Endodermal cell (in vitro differentiated cells): Measurements from ENCODE around the gene PLA2G2C. TPM values are rescaled to one million over a fixed set of nuclear protein-coding genes. Genes with fewer than 3 reads are reported as not detected.

Source experiments
- DNase-seq: peaks from one replicate; pipeline ENCODE4 v3.0.0-alpha.2; 2017
- H3K27ac ChIP-seq: 2 replicates; pipeline ENCODE4 v1.5.1; 2013; ENCODE audit warnings: mild to moderate bottlenecking, low read depth, low read length, moderate library complexity
- H3K27me3 ChIP-seq: 2 replicates; pipeline ENCODE4 v1.6.1; 2013; ENCODE audit warnings: mild to moderate bottlenecking, low read length, moderate library complexity; ENCODE audit not compliant: insufficient read depth, control insufficient read depth, poor library complexity, severe bottlenecking
- H3K36me3 ChIP-seq: 2 replicates; pipeline ENCODE4 v1.7.0; 2013; ENCODE audit warnings: mild to moderate bottlenecking, low read length, moderate library complexity; ENCODE audit not compliant: control insufficient read depth, insufficient read depth
- H3K4me1 ChIP-seq: one replicate; pipeline ENCODE4 v1.7.0; 2013; ENCODE audit warnings: low read length; ENCODE audit not compliant: control insufficient read depth, insufficient read depth
- H3K4me3 ChIP-seq: 2 replicates; pipeline ENCODE4 v1.5.1; 2013; ENCODE audit warnings: mild to moderate bottlenecking, low read length, moderate library complexity
- H3K9ac ChIP-seq: 2 replicates; pipeline ENCODE4 v1.6.1; 2013; ENCODE audit warnings: mild to moderate bottlenecking, low read length, moderate library complexity; ENCODE audit not compliant: poor library complexity, severe bottlenecking; ENCODE audit errors: extremely low read depth
- H3K9me3 ChIP-seq: 2 replicates; pipeline ENCODE4 v1.6.1; 2013; ENCODE audit warnings: mild to moderate bottlenecking, low read length, moderate library complexity; ENCODE audit not compliant: control insufficient read depth
- H3K27ac Mint-ChIP-seq: 2 replicates; pipeline ENCODE4 v1.8.0; 2020; ENCODE audit warnings: mixed read lengths
- H3K27me3 Mint-ChIP-seq: 2 replicates; pipeline ENCODE4 v1.8.0; 2021; ENCODE audit warnings: mild to moderate bottlenecking, mixed read lengths; ENCODE audit not compliant: insufficient read depth
- H3K36me3 Mint-ChIP-seq: 2 replicates; pipeline ENCODE4 v1.8.0; 2020; ENCODE audit warnings: low read depth, mixed read lengths
- H3K4me1 Mint-ChIP-seq: 2 replicates; pipeline ENCODE4 v1.8.0; 2020; ENCODE audit warnings: mixed read lengths
- H3K4me3 Mint-ChIP-seq: 2 replicates; pipeline ENCODE4 v1.8.0; 2020; ENCODE audit warnings: mild to moderate bottlenecking, moderate library complexity, mixed read lengths
- H3K9me3 Mint-ChIP-seq: 2 replicates; pipeline ENCODE4 v1.8.0; 2020; ENCODE audit warnings: mild to moderate bottlenecking, mixed read lengths
- WGBS, 2 experiments: methylation state at CpG; one replicate each; pipeline versions ENCODE4 v1.1.5 to v1.1.7; 2013; ENCODE audit warnings: missing lambda C conversion rate in 2 of 2, mixed read lengths in 1 of 2; ENCODE audit not compliant: insufficient coverage in 1 of 2, insufficient read length in 1 of 2; 5-methylcytosine and 5-hydroxymethylcytosine counted together
- total RNA-seq, 2 donors: library from RNA; stranded (reverse); fragmentation: NEBNext Ultra II Directional in 1 of 2; extraction: Animal tissue kit (Norgen Biotek cat#: 25700) in 1 of 2; gene quantifications; 2 replicates in 1 of 2; 3 replicates in 1 of 2; pipeline ENCODE4 v1.2.1, GENCODE V29; 2021
- TF ChIP-seq, protein P1 (sequence below): fragments of 200-600 bp; sonication (generic); conservative IDR thresholded peaks from 2 replicates; pipeline ENCODE4 v1.5.0; 2021; ENCODE audit warnings: antibody characterized with exemption, mild to moderate bottlenecking

Gene PLA2G2C
- total RNA-seq, 2 donors from 2014 or later: not detected

DNA sequence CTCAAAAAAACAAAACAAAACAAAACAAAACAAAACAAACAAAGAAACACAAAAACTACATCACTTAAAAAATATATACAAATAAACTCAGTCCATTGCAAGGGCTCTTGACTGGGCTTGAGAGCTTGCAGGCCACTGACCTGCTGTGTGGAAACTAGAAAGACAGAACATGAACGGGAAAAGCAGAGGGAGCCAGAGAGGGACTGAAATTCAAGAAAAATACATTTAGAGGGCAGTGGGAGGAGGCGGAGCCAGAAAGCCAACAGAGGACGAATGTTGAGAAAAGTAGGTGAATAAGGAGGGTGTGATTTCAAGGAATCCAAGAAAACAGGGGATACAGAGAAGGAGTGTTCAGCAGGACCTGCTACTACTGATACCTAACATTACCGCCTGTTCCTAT lies 41.4 kb upstream of the PLA2G2C start:
- Mint-ChIP-seq H3K9me3 (peaks cover 6% of the 10 kb centered on the region), H3K27ac (no peak overlapping the region), H3K27me3 (peaks cover 44% of the 10 kb centered on the region), H3K4me1 (peaks cover 5% of the 10 kb centered on the region), H3K4me3 (no peak overlapping the region), H3K36me3 (no peaks in the 10 kb centered on the region)
- Histone ChIP-seq H3K27ac (no peak overlapping the region), H3K27me3 (peaks cover 10% of the 10 kb centered on the region), H3K9ac (no peak overlapping the region), H3K4me1 (no peaks in the 10 kb centered on the region), H3K9me3 (no peaks in the 10 kb centered on the region), H3K4me3 (no peak overlapping the region), H3K36me3 (no peaks in the 10 kb centered on the region)
- TF ChIP-seq, protein P1, sequence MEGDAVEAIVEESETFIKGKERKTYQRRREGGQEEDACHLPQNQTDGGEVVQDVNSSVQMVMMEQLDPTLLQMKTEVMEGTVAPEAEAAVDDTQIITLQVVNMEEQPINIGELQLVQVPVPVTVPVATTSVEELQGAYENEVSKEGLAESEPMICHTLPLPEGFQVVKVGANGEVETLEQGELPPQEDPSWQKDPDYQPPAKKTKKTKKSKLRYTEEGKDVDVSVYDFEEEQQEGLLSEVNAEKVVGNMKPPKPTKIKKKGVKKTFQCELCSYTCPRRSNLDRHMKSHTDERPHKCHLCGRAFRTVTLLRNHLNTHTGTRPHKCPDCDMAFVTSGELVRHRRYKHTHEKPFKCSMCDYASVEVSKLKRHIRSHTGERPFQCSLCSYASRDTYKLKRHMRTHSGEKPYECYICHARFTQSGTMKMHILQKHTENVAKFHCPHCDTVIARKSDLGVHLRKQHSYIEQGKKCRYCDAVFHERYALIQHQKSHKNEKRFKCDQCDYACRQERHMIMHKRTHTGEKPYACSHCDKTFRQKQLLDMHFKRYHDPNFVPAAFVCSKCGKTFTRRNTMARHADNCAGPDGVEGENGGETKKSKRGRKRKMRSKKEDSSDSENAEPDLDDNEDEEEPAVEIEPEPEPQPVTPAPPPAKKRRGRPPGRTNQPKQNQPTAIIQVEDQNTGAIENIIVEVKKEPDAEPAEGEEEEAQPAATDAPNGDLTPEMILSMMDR: peak; percentile 26
- peak; percentile 52 for DNase-seq
- WGBS, 2 experiments: 67 to 73% methylated on average over 3 to 4 of the region's 4 CpGs

DNA sequence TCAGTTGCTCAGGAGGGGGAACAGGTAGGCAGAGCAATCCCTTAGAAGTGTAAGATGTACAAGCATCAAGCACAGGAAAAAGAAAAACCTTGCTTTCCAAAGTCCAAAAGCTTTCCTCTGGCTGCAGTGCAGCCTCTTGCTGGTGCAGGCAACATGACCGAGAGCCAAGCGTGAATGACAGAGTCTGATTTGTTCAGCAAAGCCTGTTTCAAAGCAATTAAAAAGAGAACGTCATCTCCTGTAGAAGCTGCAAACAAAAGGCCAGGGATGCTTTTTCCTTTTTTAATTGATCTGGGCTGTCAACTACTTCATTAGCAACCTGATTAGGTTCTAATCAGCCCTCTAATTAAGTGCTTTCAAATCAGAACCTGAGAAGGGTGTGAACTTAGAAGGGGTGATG lies 38.2 kb upstream of the PLA2G2C start:
- Histone ChIP-seq H3K9me3 (no peaks in the 10 kb centered on the region), H3K4me3 (no peak overlapping the region), H3K9ac (no peak overlapping the region), H3K27me3 (peaks cover 16% of the 10 kb centered on the region), H3K4me1 (no peaks in the 10 kb centered on the region), H3K27ac (no peak overlapping the region), H3K36me3 (no peaks in the 10 kb centered on the region)
- peaks cover 48% of the 10 kb centered on the region for H3K27me3 Mint-ChIP-seq
- H3K4me3 Mint-ChIP-seq: no peak overlapping the region
- TF ChIP-seq, protein P1: no peak
- H3K36me3 Mint-ChIP-seq: no peaks in the 10 kb centered on the region
- 74 to 78% methylated on average over 3 of the region's 3 CpGs for WGBS, 2 experiments
- no peak for DNase-seq
- H3K9me3 Mint-ChIP-seq: no peaks in the 10 kb centered on the region
- H3K4me1 Mint-ChIP-seq: peaks cover 7% of the 10 kb centered on the region
- no peak overlapping the region for H3K27ac Mint-ChIP-seq

DNA sequence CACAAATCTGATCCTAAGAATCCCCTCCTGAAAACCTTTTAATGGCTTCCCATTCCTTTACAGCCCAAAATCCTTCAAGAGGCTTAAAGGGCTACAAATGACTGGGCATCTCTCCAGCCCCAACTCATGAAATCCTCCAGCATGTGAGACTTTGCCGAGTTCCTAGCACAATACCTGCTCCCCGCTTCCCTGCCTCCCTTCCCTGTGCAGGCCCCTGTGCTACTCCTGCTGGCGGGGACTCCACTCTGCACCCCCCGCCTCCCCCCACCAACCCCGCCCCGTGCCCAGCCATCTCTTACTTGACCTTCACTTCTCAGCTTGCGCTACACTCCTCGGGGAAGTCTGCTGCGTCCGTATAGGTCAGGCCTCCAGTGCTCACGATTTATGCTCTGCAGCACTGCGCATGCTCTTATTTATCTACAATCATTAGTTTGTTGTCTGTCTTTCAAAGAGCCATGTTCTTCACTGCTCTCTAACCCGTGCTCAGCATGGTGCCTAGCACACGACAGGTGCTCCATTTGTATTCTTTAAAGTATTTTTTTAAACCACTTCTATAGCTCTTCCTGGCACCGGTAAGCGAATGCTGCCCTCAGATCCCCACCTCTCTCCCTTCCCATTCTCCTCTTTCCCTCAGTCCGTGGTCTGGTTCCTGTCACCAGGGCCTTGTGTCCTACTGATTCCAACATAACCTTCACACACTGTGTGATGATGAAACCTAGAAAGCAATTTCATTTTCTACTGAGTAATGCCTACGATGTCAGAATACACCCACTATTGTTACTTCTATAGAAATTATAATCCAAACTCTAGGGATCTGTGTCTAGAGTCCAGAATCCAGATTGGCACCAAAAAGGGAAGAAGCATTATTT lies 37.5 kb upstream of the PLA2G2C start:
- Histone ChIP-seq H3K27me3 (peaks cover 16% of the 10 kb centered on the region), H3K9me3 (no peaks in the 10 kb centered on the region), H3K36me3 (no peaks in the 10 kb centered on the region), H3K9ac (no peak overlapping the region), H3K27ac (no peak overlapping the region), H3K4me3 (no peak overlapping the region), H3K4me1 (no peaks in the 10 kb centered on the region)
- Mint-ChIP-seq H3K4me1 (peaks cover 7% of the 10 kb centered on the region), H3K27ac (no peak overlapping the region), H3K9me3 (no peaks in the 10 kb centered on the region), H3K36me3 (no peaks in the 10 kb centered on the region), H3K4me3 (no peak overlapping the region), H3K27me3 (peaks cover 44% of the 10 kb centered on the region)
- WGBS, 2 experiments: 57 to 65% methylated on average over 12 to 18 of the region's 18 CpGs
- peak; percentile 67 for DNase-seq
- TF ChIP-seq, protein P1: no peak
